Measurements from ENCODE around the gene HAAO. TPM values are rescaled to one million over a fixed set of nuclear protein-coding genes. Genes with fewer than 3 reads are reported as not detected.

Gene HAAO
- total RNA-seq, 1 donor from 2014 or later: 4.9 TPM

- Mint-ChIP-seq H3K4me3 (peak overlapping the region; percentile 96), H3K9me3 (peaks cover 11% of the 10 kb centered on the region), H3K36me3 (ENCODE audit: low read depth) (peaks cover 13% of the 10 kb centered on the region), H3K27me3 (ENCODE audit: low read depth) (peaks cover 9% of the 10 kb centered on the region), H3K27ac (ENCODE audit: unreplicated experiment) (peak overlapping the region; percentile 97), H3K4me1 (peaks cover 30% of the 10 kb centered on the region)
- peak; percentile 8 for TF ChIP-seq CTCF (conservative IDR thresholded peaks at IDR 0.05)
- peak; percentile 41 for DNase-seq (ENCODE audit: low read depth, low spot score)
Measured at GRCh38 chr2:42810971-42811811, 18.8 kb upstream of the HAAO start.

- H3K27ac Mint-ChIP-seq (ENCODE audit: unreplicated experiment): peak overlapping the region; percentile 97
- H3K4me3 Mint-ChIP-seq: peak overlapping the region; percentile 96
- peaks cover 10% of the 10 kb centered on the region for H3K27me3 Mint-ChIP-seq (ENCODE audit: low read depth)
- peaks cover 11% of the 10 kb centered on the region for H3K9me3 Mint-ChIP-seq
- H3K36me3 Mint-ChIP-seq (ENCODE audit: low read depth): peaks cover 13% of the 10 kb centered on the region
- no peak for TF ChIP-seq CTCF (conservative IDR thresholded peaks at IDR 0.05)
- H3K4me1 Mint-ChIP-seq: peaks cover 30% of the 10 kb centered on the region
- DNase-seq (ENCODE audit: low read depth, low spot score): peak; percentile 94
Measured at GRCh38 chr2:42810121-42810970, 18.0 kb upstream of the HAAO start.

- peak; percentile 70 for DNase-seq (ENCODE audit: low read depth, low spot score)
- peak overlapping the region; percentile 87 for H3K4me3 Mint-ChIP-seq
- peaks cover 13% of the 10 kb centered on the region for H3K36me3 Mint-ChIP-seq (ENCODE audit: low read depth)
- H3K4me1 Mint-ChIP-seq: peaks cover 30% of the 10 kb centered on the region
- H3K27me3 Mint-ChIP-seq (ENCODE audit: low read depth): peaks cover 10% of the 10 kb centered on the region
- H3K27ac Mint-ChIP-seq (ENCODE audit: unreplicated experiment): peak overlapping the region; percentile 52
- TF ChIP-seq CTCF (conservative IDR thresholded peaks at IDR 0.05): peak; percentile 56
- peaks cover 11% of the 10 kb centered on the region for H3K9me3 Mint-ChIP-seq
Measured at GRCh38 chr2:42809819-42810120, 17.4 kb upstream of the HAAO start.

- TF ChIP-seq CTCF (conservative IDR thresholded peaks at IDR 0.05): no peak
- Mint-ChIP-seq H3K27me3 (ENCODE audit: low read depth) (peaks cover 10% of the 10 kb centered on the region), H3K4me3 (peak overlapping the region; percentile 87), H3K4me1 (peaks cover 30% of the 10 kb centered on the region), H3K36me3 (ENCODE audit: low read depth) (peaks cover 13% of the 10 kb centered on the region), H3K9me3 (peaks cover 11% of the 10 kb centered on the region), H3K27ac (ENCODE audit: unreplicated experiment) (peak overlapping the region; percentile 78)
- no peak for DNase-seq (ENCODE audit: low read depth, low spot score)
Measured at GRCh38 chr2:42809131-42809818, 16.9 kb upstream of the HAAO start.

GRCh38 chr2:42808301-42808700, 15.9 kb upstream of the HAAO start:
- DNase-seq (ENCODE audit: low read depth, low spot score): no peak
- peaks cover 5% of the 10 kb centered on the region for H3K9me3 Mint-ChIP-seq
- no peak overlapping the region for H3K27ac Mint-ChIP-seq (ENCODE audit: unreplicated experiment)

More at GRCh38 chr2:42808301-42808700, 15.9 kb upstream of the HAAO start:
- Mint-ChIP-seq H3K27me3 (ENCODE audit: low read depth) (peaks cover 10% of the 10 kb centered on the region), H3K36me3 (ENCODE audit: low read depth) (peaks cover 8% of the 10 kb centered on the region), H3K4me3 (peak overlapping the region; percentile 87), H3K4me1 (peaks cover 30% of the 10 kb centered on the region)
- TF ChIP-seq CTCF (conservative IDR thresholded peaks at IDR 0.05): no peak

Data from neural crest cell (in vitro differentiated cells).